H1 (cell line): ENCODE data around the gene VWF. TPM values are rescaled to one million over a fixed set of nuclear protein-coding genes. Genes with fewer than 3 reads are reported as not detected.

ENCODE experiments used
- ASH2L ChIP-seq: fragments of 200-600, 300-600 bp; sonication (generic); IDR thresholded peaks from one replicate; pipeline ENCODE4 v1.7.1; 2017; ENCODE audit warnings: low read length
- BCL11A ChIP-seq, 2 experiments: IDR thresholded peaks; one replicate each; pipeline ENCODE4 v1.6.1; 2011; ENCODE audit warnings: low read depth in 2 of 2, low read length in 2 of 2, mild to moderate bottlenecking in 2 of 2
- FOSL1 ChIP-seq: IDR thresholded peaks from 2 replicates; pipeline ENCODE4 v1.6.1; 2011; ENCODE audit warnings: mild to moderate bottlenecking, low read depth, low read length, moderate library complexity; ENCODE audit not compliant: insufficient read depth
- HDAC2 ChIP-seq, 2 experiments: fragments of 300-600 bp in 1 of 2; sonication (generic) in 1 of 2; IDR thresholded peaks; 2 replicates each; pipeline ENCODE4 v1.6.1; 2011 to 2012; ENCODE audit warnings: low read depth in 2 of 2, low read length in 2 of 2, mild to moderate bottlenecking in 2 of 2, moderate library complexity in 2 of 2, borderline replicate concordance in 1 of 2, inconsistent platforms in 1 of 2
- KDM5A ChIP-seq: fragments of 200-600 bp; IDR thresholded peaks from 2 replicates; pipeline ENCODE4 v1.7.1; 2012; ENCODE audit warnings: mild to moderate bottlenecking, low read length, inconsistent platforms, mixed read lengths
- NRF1 ChIP-seq: IDR thresholded peaks from 2 replicates; pipeline ENCODE4 v1.6.1; 2011; ENCODE audit warnings: mild to moderate bottlenecking, low read depth, low read length, improper control_type of control experiment
- POU5F1 ChIP-seq: IDR thresholded peaks from 2 replicates; pipeline ENCODE4 v1.6.1; 2011; ENCODE audit warnings: low read depth, mild to moderate bottlenecking, low read length, moderate library complexity
- RBBP5 ChIP-seq: IDR thresholded peaks from 2 replicates; pipeline ENCODE4 v1.7.1; 2012; ENCODE audit warnings: low read depth, mild to moderate bottlenecking, inconsistent platforms, low read length, moderate library complexity, borderline replicate concordance
- TEAD4 ChIP-seq: IDR thresholded peaks from 2 replicates; pipeline ENCODE4 v1.6.1; 2012; ENCODE audit warnings: low read depth, low read length, inconsistent platforms, mixed read lengths
- polyA plus RNA-seq, 7 experiments: library from polyadenylated mRNA; depleted of rRNA in 3 of 7; stranded (reverse) in 5 of 7; unstranded in 2 of 7; fragments of >200 nt in 5 of 7; fragments of 200-250 nt in 2 of 7; gene quantifications; 1 replicate in 5 of 7; 2 replicates in 1 of 7; 4 replicates in 1 of 7; pipeline versions ENCODE4 v1.2.1 to v1.2.3, GENCODE V29; 2011 to 2013; ENCODE audit warnings: missing spikeins in 2 of 7, mixed read lengths in 2 of 7
- total RNA-seq: library from RNA; stranded (reverse); fragmentation: NEBNext Ultra II Directional; extraction: Animal tissue kit (Norgen Biotek cat#: 25700); gene quantifications from 2 replicates; pipeline ENCODE4 v1.2.1, GENCODE V29; 2021
- TF ChIP-seq, protein P1 (sequence below): IDR thresholded peaks from 2 replicates; pipeline ENCODE4 v1.6.1; 2011; ENCODE audit warnings: low read depth, mild to moderate bottlenecking, low read length; ENCODE audit not compliant: insufficient read depth
- TF ChIP-seq, protein P2 (sequence below): fragments of 300-600 bp; sonication (generic); IDR thresholded peaks from 2 replicates; pipeline ENCODE4 v1.7.1; 2012; ENCODE audit warnings: low read length, moderate library complexity, mild to moderate bottlenecking, inconsistent platforms; ENCODE audit not compliant: insufficient replicate concordance

The VWF gene
- total and polyA plus RNA-seq, 2 of the 8 experiments (the other 6 are each of a cell fraction or from before 2014, with no cell fraction given): 0.39 to 0.60 TPM

DNA sequence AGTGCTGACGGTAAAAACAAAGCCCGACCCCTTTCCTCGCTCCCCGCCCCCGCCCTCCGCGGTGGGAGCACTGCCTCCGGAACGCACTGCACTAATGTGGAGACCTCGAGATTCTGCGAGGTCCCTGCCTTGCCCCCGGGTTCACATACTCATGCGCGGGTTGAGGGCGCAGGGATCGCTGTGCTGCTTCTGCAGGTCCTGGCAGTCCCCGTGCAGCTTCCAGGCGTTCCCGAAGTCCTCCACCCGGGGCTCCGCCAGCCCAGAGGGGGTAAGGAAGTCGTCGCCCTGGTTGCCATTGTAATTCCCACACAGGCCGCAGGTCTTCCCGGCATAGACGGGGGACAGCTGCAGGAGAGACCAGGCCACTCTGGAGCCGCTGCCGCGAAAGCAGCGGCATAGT lies 66.8 kb downstream of the VWF start (continued):
- TF ChIP-seq, protein P1, sequence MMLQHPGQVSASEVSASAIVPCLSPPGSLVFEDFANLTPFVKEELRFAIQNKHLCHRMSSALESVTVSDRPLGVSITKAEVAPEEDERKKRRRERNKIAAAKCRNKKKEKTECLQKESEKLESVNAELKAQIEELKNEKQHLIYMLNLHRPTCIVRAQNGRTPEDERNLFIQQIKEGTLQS: no peak
- TF ChIP-seq POU5F1: no peak
- TF ChIP-seq BCL11A (IDR thresholded peaks at IDR 0.05; ENCODE audit: low read depth in 2 of 2, low read length in 2 of 2): no peak
- TF ChIP-seq FOSL1: no peak
- peak; percentile 52 for TF ChIP-seq ASH2L
- no peak for TF ChIP-seq HDAC2 (IDR thresholded peaks at IDR 0.05; ENCODE audit: borderline replicate concordance in 1 of 2, low read depth in 2 of 2, low read length in 2 of 2)
- TF ChIP-seq NRF1: no peak
- no peak for TF ChIP-seq KDM5A
- no peak for TF ChIP-seq TEAD4
- 0 out of 2 replicates have a peak, but pooled peaks have one; percentile 53 for TF ChIP-seq RBBP5
- TF ChIP-seq, protein P2, sequence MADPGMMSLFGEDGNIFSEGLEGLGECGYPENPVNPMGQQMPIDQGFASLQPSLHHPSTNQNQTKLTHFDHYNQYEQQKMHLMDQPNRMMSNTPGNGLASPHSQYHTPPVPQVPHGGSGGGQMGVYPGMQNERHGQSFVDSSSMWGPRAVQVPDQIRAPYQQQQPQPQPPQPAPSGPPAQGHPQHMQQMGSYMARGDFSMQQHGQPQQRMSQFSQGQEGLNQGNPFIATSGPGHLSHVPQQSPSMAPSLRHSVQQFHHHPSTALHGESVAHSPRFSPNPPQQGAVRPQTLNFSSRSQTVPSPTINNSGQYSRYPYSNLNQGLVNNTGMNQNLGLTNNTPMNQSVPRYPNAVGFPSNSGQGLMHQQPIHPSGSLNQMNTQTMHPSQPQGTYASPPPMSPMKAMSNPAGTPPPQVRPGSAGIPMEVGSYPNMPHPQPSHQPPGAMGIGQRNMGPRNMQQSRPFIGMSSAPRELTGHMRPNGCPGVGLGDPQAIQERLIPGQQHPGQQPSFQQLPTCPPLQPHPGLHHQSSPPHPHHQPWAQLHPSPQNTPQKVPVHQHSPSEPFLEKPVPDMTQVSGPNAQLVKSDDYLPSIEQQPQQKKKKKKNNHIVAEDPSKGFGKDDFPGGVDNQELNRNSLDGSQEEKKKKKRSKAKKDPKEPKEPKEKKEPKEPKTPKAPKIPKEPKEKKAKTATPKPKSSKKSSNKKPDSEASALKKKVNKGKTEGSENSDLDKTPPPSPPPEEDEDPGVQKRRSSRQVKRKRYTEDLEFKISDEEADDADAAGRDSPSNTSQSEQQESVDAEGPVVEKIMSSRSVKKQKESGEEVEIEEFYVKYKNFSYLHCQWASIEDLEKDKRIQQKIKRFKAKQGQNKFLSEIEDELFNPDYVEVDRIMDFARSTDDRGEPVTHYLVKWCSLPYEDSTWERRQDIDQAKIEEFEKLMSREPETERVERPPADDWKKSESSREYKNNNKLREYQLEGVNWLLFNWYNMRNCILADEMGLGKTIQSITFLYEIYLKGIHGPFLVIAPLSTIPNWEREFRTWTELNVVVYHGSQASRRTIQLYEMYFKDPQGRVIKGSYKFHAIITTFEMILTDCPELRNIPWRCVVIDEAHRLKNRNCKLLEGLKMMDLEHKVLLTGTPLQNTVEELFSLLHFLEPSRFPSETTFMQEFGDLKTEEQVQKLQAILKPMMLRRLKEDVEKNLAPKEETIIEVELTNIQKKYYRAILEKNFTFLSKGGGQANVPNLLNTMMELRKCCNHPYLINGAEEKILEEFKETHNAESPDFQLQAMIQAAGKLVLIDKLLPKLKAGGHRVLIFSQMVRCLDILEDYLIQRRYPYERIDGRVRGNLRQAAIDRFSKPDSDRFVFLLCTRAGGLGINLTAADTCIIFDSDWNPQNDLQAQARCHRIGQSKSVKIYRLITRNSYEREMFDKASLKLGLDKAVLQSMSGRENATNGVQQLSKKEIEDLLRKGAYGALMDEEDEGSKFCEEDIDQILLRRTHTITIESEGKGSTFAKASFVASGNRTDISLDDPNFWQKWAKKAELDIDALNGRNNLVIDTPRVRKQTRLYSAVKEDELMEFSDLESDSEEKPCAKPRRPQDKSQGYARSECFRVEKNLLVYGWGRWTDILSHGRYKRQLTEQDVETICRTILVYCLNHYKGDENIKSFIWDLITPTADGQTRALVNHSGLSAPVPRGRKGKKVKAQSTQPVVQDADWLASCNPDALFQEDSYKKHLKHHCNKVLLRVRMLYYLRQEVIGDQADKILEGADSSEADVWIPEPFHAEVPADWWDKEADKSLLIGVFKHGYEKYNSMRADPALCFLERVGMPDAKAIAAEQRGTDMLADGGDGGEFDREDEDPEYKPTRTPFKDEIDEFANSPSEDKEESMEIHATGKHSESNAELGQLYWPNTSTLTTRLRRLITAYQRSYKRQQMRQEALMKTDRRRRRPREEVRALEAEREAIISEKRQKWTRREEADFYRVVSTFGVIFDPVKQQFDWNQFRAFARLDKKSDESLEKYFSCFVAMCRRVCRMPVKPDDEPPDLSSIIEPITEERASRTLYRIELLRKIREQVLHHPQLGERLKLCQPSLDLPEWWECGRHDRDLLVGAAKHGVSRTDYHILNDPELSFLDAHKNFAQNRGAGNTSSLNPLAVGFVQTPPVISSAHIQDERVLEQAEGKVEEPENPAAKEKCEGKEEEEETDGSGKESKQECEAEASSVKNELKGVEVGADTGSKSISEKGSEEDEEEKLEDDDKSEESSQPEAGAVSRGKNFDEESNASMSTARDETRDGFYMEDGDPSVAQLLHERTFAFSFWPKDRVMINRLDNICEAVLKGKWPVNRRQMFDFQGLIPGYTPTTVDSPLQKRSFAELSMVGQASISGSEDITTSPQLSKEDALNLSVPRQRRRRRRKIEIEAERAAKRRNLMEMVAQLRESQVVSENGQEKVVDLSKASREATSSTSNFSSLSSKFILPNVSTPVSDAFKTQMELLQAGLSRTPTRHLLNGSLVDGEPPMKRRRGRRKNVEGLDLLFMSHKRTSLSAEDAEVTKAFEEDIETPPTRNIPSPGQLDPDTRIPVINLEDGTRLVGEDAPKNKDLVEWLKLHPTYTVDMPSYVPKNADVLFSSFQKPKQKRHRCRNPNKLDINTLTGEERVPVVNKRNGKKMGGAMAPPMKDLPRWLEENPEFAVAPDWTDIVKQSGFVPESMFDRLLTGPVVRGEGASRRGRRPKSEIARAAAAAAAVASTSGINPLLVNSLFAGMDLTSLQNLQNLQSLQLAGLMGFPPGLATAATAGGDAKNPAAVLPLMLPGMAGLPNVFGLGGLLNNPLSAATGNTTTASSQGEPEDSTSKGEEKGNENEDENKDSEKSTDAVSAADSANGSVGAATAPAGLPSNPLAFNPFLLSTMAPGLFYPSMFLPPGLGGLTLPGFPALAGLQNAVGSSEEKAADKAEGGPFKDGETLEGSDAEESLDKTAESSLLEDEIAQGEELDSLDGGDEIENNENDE: no peak
